ENCODE results near the gene PLD2.

- TF ChIP-seq CTCF (IDR thresholded peaks at IDR 0.05 in 2 of 3, conservative IDR thresholded peaks at IDR 0.05 in 1 of 3; ENCODE audit: control insufficient read depth in 2 of 3, extremely low read depth in 1 of 3, insufficient read depth in 1 of 3, low read depth in 3 of 3, low read length in 3 of 3), result no peak
- TF ChIP-seq POLR2A (IDR thresholded peaks at IDR 0.05; ENCODE audit: low read depth, low read length), result no peak
- TF ChIP-seq ASH2L (IDR thresholded peaks at IDR 0.05; ENCODE audit: borderline replicate concordance, low read depth), result no peak
- TF ChIP-seq PML (IDR thresholded peaks at IDR 0.05; ENCODE audit: low read length), result no peak
- no peak for TF ChIP-seq POLR2AphosphoS2 (IDR thresholded peaks at IDR 0.05; ENCODE audit: low read depth, low read length)
- no peak for TF ChIP-seq TBL1XR1 (IDR thresholded peaks at IDR 0.05; ENCODE audit: low read depth, low read length)
- TF ChIP-seq ATF7 (IDR thresholded peaks at IDR 0.05; ENCODE audit: low read depth), result no peak
These were observed 33.3 kb downstream of the PLD2 start for GRCh38 chr17:4839965-4840892.
